HEK293 (cell line): Measurements from ENCODE around the gene LAMC2.
A peak's percentile ranks its signal among the peaks of the same experiment; 100 is the strongest.

Source experiments
- CTCF ChIA-PET: fragments of 350-600 bp; formaldehyde crosslinking; extraction: SDS; loops from one replicate; lab custom pipeline; 2021; ENCODE audit warnings: antibody characterized with exemption; lab: Yijun Ruan, JAX
- POLR2A ChIA-PET: fragments of 300-600 bp; formaldehyde crosslinking; extraction: SDS; loops from one replicate; lab custom pipeline; 2020; ENCODE audit warnings: antibody characterized with exemption, inconsistent platforms; lab: Yijun Ruan, JAX
- H3K27ac ChIP-seq: fragments of 200-500 bp; sonication (Bioruptor generic); 2 replicates; pipeline ENCODE4 v1.5.1; 2014; ENCODE audit warnings: low read depth, low read length, control low read depth, inconsistent platforms; ENCODE audit errors: extremely low read depth
- H3K36me3 ChIP-seq, 2 experiments: fragments of 200-500 bp in 1 of 2; sonication (Bioruptor generic) in 1 of 2; 1 replicate in 1 of 2; 2 replicates in 1 of 2; pipeline ENCODE4 v1.5.1; 2014 to 2017; ENCODE audit warnings: inconsistent platforms in 2 of 2, low read length in 2 of 2; ENCODE audit not compliant: control insufficient read depth in 2 of 2, insufficient read depth in 1 of 2
- H3K4me1 ChIP-seq: fragments of 200-500 bp; sonication (Bioruptor generic); 2 replicates; pipeline ENCODE4 v1.5.1; 2014; ENCODE audit warnings: mild to moderate bottlenecking, low read length, inconsistent platforms; ENCODE audit not compliant: control insufficient read depth, insufficient read depth
- H3K4me3 ChIP-seq: 2 replicates; pipeline ENCODE4 v1.5.1; 2011; ENCODE audit warnings: low read depth, mild to moderate bottlenecking, control low read depth, low read length, moderate library complexity
- H3K9me3 ChIP-seq: fragments of 200-500 bp; sonication (Bioruptor generic); 2 replicates; pipeline ENCODE4 v1.5.1; 2014; ENCODE audit warnings: low read depth, low read length, inconsistent platforms; ENCODE audit not compliant: control insufficient read depth, insufficient read depth
- FEZF1 ChIP-seq: fragments of 450-650 bp; formaldehyde crosslinking; IDR thresholded peaks from 2 replicates; pipeline ENCODE4 v1.5.1; 2016; ENCODE audit warnings: missing biosample characterization, missing genetic modification characterization
- KLF10 ChIP-seq: fragments of 450-650 bp; IDR thresholded peaks from 2 replicates; pipeline ENCODE4 v1.5.1; 2018; ENCODE audit warnings: missing biosample characterization, mild to moderate bottlenecking, missing genetic modification characterization
- MEIS1 ChIP-seq: sonication (generic); formaldehyde crosslinking; IDR thresholded peaks from 2 replicates; pipeline ENCODE4 v1.8.1; 2022; ENCODE audit warnings: missing genetic modification reagents, mild to moderate bottlenecking, borderline replicate concordance
- MYNN ChIP-seq: fragments of 450-650 bp; formaldehyde crosslinking; IDR thresholded peaks from 2 replicates; pipeline ENCODE4 v1.5.1; 2016; ENCODE audit warnings: missing biosample characterization, missing genetic modification characterization, borderline replicate concordance
- SP2 ChIP-seq: fragments of 450-650 bp; formaldehyde crosslinking; IDR thresholded peaks from 2 replicates; pipeline ENCODE4 v1.5.1; 2016; ENCODE audit warnings: missing biosample characterization, missing genetic modification characterization
- ZBTB17 ChIP-seq: fragments of 450-650 bp; formaldehyde crosslinking; IDR thresholded peaks from 2 replicates; pipeline ENCODE4 v1.5.1; 2016; ENCODE audit warnings: missing biosample characterization, missing genetic modification characterization
- ZBTB7A ChIP-seq: fragments of 450-650 bp; formaldehyde crosslinking; IDR thresholded peaks from 2 replicates; pipeline ENCODE4 v1.5.1; 2016; ENCODE audit warnings: low read depth, missing biosample characterization, missing genetic modification characterization
- ZNF146 ChIP-seq: fragments of 450-650 bp; formaldehyde crosslinking; IDR thresholded peaks from 2 replicates; pipeline ENCODE4 v1.5.1; 2016; ENCODE audit warnings: missing biosample characterization, missing genetic modification characterization
- ZNF221 ChIP-seq: fragments of 450-650 bp; formaldehyde crosslinking; IDR thresholded peaks from 2 replicates; pipeline ENCODE4 v1.5.1; 2017; ENCODE audit warnings: missing biosample characterization, missing genetic modification characterization, borderline replicate concordance
- ZNF266 ChIP-seq: fragments of 450-650 bp; formaldehyde crosslinking; IDR thresholded peaks from 2 replicates; pipeline ENCODE4 v1.5.1; 2016; ENCODE audit warnings: missing biosample characterization, missing genetic modification characterization, low read depth
- ZNF423 ChIP-seq: fragments of 450-650 bp; formaldehyde crosslinking; IDR thresholded peaks from 2 replicates; pipeline ENCODE4 v1.5.1; 2016; ENCODE audit warnings: missing biosample characterization, missing genetic modification characterization
- ZNF501 ChIP-seq: fragments of 450-650 bp; formaldehyde crosslinking; IDR thresholded peaks from 2 replicates; pipeline ENCODE4 v1.5.1; 2016; ENCODE audit warnings: missing biosample characterization, missing genetic modification characterization
- ZNF548 ChIP-seq: fragments of 450-650 bp; formaldehyde crosslinking; IDR thresholded peaks from 2 replicates; pipeline ENCODE4 v1.5.1; 2016; ENCODE audit warnings: missing biosample characterization, missing genetic modification characterization
- ZNF555 ChIP-seq: fragments of 450-650 bp; formaldehyde crosslinking; conservative IDR thresholded peaks from 2 replicates; pipeline ENCODE4 v1.5.1; 2017; ENCODE audit warnings: missing biosample characterization, mild to moderate bottlenecking, missing genetic modification characterization, inconsistent platforms
- ZNF600 ChIP-seq: fragments of 450-650 bp; formaldehyde crosslinking; IDR thresholded peaks from 2 replicates; pipeline ENCODE4 v1.5.1; 2016; ENCODE audit warnings: missing biosample characterization, missing genetic modification characterization
- ZNF623 ChIP-seq: fragments of 450-650 bp; formaldehyde crosslinking; IDR thresholded peaks from 2 replicates; pipeline ENCODE4 v1.5.1; 2016; ENCODE audit warnings: missing biosample characterization, missing genetic modification characterization
- ZNF76 ChIP-seq: fragments of 450-650 bp; formaldehyde crosslinking; IDR thresholded peaks from 2 replicates; pipeline ENCODE4; 2016; ENCODE audit warnings: low read depth, missing biosample characterization, missing genetic modification characterization, borderline replicate concordance
- ZNF791 ChIP-seq: fragments of 450-650 bp; formaldehyde crosslinking; IDR thresholded peaks from 2 replicates; pipeline ENCODE4 v1.5.1; 2016; ENCODE audit warnings: missing biosample characterization, missing genetic modification characterization
- ZNF830 ChIP-seq: fragments of 450-650 bp; IDR thresholded peaks from 2 replicates; pipeline ENCODE4 v1.5.0; 2018; ENCODE audit warnings: missing biosample characterization, missing genetic modification characterization, low read depth, mild to moderate bottlenecking, moderate library complexity
- ZNF837 ChIP-seq: fragments of 450-650 bp; formaldehyde crosslinking; IDR thresholded peaks from 2 replicates; pipeline ENCODE4 v1.5.1; 2016; ENCODE audit warnings: missing biosample characterization, missing genetic modification characterization
- TF ChIP-seq, protein P1 (sequence below): fragments of 450-650 bp; formaldehyde crosslinking; IDR thresholded peaks from 2 replicates; pipeline ENCODE4; 2016; ENCODE audit warnings: missing biosample characterization, missing genetic modification characterization
- TF ChIP-seq, protein P2 (sequence below): fragments of 450-650 bp; IDR thresholded peaks from 2 replicates; pipeline ENCODE4 v1.5.1; 2018; ENCODE audit warnings: missing biosample characterization, mild to moderate bottlenecking, missing genetic modification characterization
- TF ChIP-seq, protein P3 (sequence below): fragments of 450-650 bp; formaldehyde crosslinking; IDR thresholded peaks from 2 replicates; pipeline ENCODE4 v1.5.1; 2016; ENCODE audit warnings: missing biosample characterization, missing genetic modification characterization
- TF ChIP-seq, protein P4 (sequence below): sonication (generic); formaldehyde crosslinking; IDR thresholded peaks from 2 replicates; pipeline ENCODE4 v1.8.1; 2022; ENCODE audit warnings: mild to moderate bottlenecking, moderate library complexity, missing genetic modification reagents
- TF ChIP-seq, protein P5 (sequence below): fragments of 450-650 bp; formaldehyde crosslinking; IDR thresholded peaks from 2 replicates; pipeline ENCODE4 v1.5.1; 2016; ENCODE audit warnings: missing biosample characterization, missing genetic modification characterization

The LAMC2 gene

DNA sequence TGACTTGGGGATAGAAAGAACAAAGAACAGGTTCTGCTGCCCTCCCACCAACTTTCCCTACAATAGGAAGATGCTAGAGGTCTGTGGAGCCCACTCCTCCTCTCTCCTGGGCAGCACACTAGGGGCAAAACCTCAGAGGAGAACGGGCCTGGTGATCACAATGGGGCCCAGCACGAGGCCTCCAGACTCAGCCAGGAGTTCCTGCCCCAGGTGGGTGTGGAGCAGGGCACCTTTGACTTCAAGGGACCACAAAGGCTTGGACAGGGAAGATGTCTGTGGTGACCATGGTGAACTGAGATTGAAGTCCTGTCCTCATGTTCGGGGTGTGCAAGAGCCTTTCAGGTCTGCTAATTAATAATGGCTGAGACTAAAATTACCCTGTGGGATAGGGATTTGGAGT, 88.8 kb downstream of the LAMC2 start:
- TF ChIP-seq ZNF266 (tag by site-specific recombination) (no peak), KLF10 (no peak), MEIS1 (CRISPR knock-in tag) (no peak), ZNF791 (no peak), ZNF623 (tag by site-specific recombination) (no peak), FEZF1 (no peak), ZNF830 (no peak), SP2 (tag by site-specific recombination) (no peak), ZNF555 (tag by site-specific recombination) (no peak), ZNF221 (tag by site-specific recombination) (no peak), ZBTB17 (tag by site-specific recombination) (no peak), MYNN (tag by site-specific recombination) (no peak), ZNF600 (tag by site-specific recombination) (no peak)
- TF ChIP-seq, protein P1, sequence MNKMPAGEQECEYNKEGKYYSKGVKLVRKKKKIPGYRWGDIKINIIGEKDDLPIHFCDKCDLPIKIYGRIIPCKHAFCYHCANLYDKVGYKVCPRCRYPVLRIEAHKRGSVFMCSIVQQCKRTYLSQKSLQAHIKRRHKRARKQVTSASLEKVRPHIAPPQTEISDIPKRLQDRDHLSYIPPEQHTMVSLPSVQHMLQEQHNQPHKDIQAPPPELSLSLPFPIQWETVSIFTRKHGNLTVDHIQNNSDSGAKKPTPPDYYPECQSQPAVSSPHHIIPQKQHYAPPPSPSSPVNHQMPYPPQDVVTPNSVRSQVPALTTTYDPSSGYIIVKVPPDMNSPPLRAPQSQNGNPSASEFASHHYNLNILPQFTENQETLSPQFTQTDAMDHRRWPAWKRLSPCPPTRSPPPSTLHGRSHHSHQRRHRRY (tag by site-specific recombination): no peak
- TF ChIP-seq, protein P2, sequence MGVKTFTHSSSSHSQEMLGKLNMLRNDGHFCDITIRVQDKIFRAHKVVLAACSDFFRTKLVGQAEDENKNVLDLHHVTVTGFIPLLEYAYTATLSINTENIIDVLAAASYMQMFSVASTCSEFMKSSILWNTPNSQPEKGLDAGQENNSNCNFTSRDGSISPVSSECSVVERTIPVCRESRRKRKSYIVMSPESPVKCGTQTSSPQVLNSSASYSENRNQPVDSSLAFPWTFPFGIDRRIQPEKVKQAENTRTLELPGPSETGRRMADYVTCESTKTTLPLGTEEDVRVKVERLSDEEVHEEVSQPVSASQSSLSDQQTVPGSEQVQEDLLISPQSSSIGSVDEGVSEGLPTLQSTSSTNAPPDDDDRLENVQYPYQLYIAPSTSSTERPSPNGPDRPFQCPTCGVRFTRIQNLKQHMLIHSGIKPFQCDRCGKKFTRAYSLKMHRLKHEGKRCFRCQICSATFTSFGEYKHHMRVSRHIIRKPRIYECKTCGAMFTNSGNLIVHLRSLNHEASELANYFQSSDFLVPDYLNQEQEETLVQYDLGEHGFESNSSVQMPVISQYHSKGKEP (tag by site-specific recombination): no peak
- TF ChIP-seq, protein P3, sequence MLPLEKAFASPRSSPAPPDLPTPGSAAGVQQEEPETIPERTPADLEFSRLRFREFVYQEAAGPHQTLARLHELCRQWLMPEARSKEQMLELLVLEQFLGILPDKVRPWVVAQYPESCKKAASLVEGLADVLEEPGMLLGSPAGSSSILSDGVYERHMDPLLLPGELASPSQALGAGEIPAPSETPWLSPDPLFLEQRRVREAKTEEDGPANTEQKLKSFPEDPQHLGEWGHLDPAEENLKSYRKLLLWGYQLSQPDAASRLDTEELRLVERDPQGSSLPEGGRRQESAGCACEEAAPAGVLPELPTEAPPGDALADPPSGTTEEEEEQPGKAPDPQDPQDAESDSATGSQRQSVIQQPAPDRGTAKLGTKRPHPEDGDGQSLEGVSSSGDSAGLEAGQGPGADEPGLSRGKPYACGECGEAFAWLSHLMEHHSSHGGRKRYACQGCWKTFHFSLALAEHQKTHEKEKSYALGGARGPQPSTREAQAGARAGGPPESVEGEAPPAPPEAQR (tag by site-specific recombination): no peak
- Histone ChIP-seq H3K9me3 (no peaks in the 10 kb centered on the region), H3K27ac (0 out of 2 replicates have a peak overlapping the region, but pooled peaks have one; percentile 24), H3K4me1 (peaks cover 10% of the 10 kb centered on the region), H3K4me3 (no peak overlapping the region), H3K36me3 (no peaks in the 10 kb centered on the region)
- ChIA-PET POLR2A (no interaction called here), CTCF (interaction anchor here (1.2 kb wide), 1 partner anchor 410 kb away, joined by 3 read pairs; no protein-coding TSS in a partner anchor)

DNA sequence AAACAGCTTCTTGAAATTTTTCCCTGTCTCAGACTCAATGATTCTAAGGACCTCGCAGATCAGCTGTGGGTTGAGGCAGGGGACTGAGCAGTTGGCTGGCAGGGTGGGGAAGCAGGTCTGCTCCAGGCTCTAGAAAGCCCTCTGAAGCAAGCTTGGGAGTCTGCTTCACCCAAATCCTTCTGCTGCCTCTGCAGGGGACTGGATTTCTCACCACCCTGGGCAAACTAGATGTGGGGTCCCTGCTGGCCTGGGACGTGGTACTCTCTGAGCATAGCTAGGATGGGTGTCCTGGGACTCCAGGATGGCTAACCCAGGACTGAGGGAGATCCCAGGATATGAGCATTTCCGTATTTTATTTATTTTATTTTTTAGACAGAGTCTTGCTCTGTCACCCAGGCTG, 89.3 kb downstream of the LAMC2 start:
- ChIA-PET CTCF (interaction anchor here (0.6 to 1.2 kb wide), 2 partner anchors 409 to 514 kb away, joined by 3 read pairs; no protein-coding TSS in a partner anchor), POLR2A (interaction anchor here (0.5 kb wide), 1 partner anchor 15 kb away, joined by 4 read pairs; no protein-coding TSS in a partner anchor)
- Histone ChIP-seq H3K36me3 (no peaks in the 10 kb centered on the region), H3K4me1 (peaks cover 7% of the 10 kb centered on the region), H3K27ac (no peak overlapping the region), H3K4me3 (no peak overlapping the region), H3K9me3 (no peaks in the 10 kb centered on the region)
- TF ChIP-seq ZNF501 (tag by site-specific recombination): no peak
- no peak for TF ChIP-seq ZBTB7A (tag by site-specific recombination)
- no peak for TF ChIP-seq ZNF76 (tag by site-specific recombination)
- TF ChIP-seq, protein P4, sequence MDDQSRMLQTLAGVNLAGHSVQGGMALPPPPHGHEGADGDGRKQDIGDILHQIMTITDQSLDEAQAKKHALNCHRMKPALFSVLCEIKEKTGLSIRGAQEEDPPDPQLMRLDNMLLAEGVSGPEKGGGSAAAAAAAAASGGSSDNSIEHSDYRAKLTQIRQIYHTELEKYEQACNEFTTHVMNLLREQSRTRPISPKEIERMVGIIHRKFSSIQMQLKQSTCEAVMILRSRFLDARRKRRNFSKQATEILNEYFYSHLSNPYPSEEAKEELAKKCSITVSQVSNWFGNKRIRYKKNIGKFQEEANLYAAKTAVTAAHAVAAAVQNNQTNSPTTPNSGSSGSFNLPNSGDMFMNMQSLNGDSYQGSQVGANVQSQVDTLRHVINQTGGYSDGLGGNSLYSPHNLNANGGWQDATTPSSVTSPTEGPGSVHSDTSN (CRISPR knock-in tag): no peak
- no peak for TF ChIP-seq ZNF423 (tag by site-specific recombination)
- no peak for TF ChIP-seq ZNF548 (tag by site-specific recombination)
- TF ChIP-seq ZNF837 (tag by site-specific recombination): no peak
- TF ChIP-seq, protein P5, sequence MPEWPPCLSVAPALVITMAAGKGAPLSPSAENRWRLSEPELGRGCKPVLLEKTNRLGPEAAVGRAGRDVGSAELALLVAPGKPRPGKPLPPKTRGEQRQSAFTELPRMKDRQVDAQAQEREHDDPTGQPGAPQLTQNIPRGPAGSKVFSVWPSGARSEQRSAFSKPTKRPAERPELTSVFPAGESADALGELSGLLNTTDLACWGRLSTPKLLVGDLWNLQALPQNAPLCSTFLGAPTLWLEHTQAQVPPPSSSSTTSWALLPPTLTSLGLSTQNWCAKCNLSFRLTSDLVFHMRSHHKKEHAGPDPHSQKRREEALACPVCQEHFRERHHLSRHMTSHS (tag by site-specific recombination): no peak
- no peak for TF ChIP-seq ZNF146 (tag by site-specific recombination)
